Activated CD4-positive, alpha-beta T cell treated with anti-CD3 and anti-CD28 coated beads for 48 hours (primary cell): ENCODE results near the gene CAMTA1.

Source experiments
- DNase-seq: peaks from one replicate; pipeline ENCODE4 v3.0.0-alpha.2; 2020

Gene CAMTA1

GRCh38 chr1:7050751-7051665, 265.8 kb downstream of the CAMTA1 start:
- no peak for DNase-seq

DNA sequence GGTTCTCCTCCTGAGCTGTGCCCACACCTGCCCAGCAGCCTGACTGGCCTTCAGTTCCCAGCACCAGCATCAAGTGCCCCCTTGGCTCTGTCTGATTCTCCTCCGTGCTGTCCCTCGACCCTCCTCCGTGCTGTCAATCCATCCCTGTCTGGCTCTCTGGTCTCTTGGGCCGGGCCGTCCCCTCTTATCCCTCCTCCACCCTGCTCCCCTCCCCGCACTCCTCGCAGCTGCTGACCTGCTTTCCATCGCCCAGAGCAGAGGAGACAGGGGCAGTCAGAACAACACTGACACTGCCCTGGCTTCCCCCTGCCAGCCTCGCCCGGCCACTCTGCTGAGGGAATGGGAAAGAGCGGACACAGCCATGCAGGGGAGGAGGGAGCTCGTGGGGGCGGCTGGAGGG, 267.4 kb downstream of the CAMTA1 start:
- DNase-seq = no peak

DNA sequence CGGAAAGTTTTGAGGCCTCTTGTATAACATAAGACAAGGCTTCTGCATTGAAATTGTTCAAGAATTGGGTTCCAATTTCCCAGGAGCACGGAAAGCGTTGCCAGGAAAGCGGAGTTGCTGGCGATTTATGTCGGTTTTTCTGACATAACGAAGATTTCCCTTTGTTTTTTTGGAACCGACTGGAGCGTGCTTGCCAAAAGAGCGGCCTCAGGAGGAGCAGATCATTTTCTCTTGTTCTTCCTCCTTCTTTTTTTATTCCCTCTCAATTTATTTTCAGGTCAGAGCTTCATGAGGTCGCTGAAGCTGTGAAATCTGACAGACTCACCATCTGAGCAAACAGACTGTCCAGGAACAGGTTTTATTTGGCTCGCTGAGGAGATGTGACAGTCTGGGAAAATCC, 275.5 kb downstream of the CAMTA1 start:
- no peak for DNase-seq

DNA sequence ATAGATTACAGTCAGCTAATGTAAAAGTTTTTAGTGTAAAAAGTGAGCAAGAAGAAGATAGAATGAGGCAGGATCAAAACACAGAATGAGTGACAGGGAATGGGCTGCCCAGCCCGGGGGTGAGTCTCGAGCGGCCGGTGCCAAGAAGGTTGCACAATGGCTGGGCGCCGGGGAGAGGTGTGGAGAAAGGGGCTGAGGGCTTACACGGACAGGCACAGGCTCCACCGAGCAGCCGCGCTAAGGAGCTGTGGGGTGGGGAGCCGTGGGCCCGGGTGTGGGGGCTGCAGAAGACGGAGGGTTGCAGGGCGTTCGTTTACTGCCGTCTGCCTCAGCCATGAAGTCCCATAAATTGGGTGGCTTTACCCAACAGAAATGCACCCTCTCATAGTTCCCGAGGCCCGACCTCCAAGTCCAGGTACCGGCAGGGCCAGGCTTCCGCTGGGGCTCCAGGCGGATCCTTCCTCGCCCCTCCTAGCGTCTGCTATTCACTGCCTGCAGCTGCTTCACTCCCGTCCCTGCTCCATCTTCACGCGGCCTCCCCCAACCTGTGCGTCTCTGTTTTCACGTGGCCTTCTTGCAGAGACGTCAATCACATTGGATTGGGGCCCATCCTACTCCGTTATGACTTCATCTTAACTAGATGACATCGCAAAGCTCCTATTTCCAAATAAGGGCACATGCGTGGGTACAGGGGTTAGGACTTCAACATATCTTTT, 277.2 kb downstream of the CAMTA1 start:
- DNase-seq = no peak

GRCh38 chr1:7063981-7064380, 278.7 kb downstream of the CAMTA1 start:
- no peak for DNase-seq

- DNase-seq = no peak
Measured at GRCh38 chr1:7068552-7068951, 283.3 kb downstream of the CAMTA1 start.

GRCh38 chr1:7069931-7070330, 284.7 kb downstream of the CAMTA1 start:
- no peak for DNase-seq

DNA sequence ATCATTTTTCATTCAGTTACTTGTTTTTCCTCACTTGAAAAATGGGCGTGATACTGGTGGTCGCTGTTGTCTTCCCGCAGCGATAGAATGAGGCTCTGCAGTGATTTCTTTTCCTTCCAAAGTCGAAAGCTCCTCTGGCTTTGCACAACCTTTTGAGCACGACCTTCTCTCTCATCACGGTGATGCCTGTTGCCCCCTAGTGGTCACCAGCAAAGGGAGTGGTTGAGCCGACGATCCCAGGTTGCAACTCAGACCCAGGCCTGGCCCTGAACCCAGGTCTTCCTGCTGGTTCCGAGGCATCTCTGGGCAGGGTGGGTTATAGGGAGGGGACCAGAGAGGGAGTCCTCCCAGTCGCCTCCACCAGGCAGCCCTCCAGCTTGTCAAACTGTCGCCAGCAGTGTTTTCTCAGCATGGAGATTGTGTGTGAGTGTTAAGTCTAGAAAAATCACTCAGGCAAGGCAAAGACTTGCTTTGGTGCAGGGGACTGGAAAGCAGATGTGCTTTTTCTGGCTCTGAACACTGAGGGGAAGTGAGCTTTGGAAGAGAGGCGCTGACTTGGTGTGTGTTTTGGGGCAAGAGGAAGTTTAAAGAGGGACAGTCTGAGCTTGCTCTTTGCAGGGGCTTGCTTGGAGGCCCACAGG, 285.3 kb downstream of the CAMTA1 start:
- DNase-seq = peak; percentile 69

DNA sequence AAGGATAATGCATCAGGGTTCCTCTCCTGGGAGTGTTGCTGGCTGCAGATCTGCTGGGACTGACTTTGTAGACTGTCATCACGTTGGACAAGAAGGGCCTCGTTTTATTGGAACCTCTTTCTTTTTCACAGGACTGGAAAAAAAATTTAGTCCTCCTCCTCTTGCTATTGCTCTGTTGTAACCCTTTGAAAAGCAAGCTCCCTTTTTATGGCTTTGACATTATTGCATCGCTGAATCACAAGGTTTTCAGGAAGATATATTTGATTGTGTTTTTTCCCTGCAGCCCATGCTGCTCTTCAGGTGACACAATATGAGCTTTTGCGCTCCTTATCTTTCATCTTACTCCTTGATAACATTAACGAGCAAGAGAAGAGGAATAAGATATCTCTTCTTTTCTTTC, 290.9 kb downstream of the CAMTA1 start:
- no peak for DNase-seq

- DNase-seq = no peak
Measured at GRCh38 chr1:7076572-7076971, 291.3 kb downstream of the CAMTA1 start.

- no peak for DNase-seq
Measured at GRCh38 chr1:7077136-7077535, 291.9 kb downstream of the CAMTA1 start.

GRCh38 chr1:7077970-7078369, 292.7 kb downstream of the CAMTA1 start:
- no peak for DNase-seq

GRCh38 chr1:7079637-7080036, 294.4 kb downstream of the CAMTA1 start:
- DNase-seq = no peak

- DNase-seq = no peak
Measured at GRCh38 chr1:7084232-7084894, 299.1 kb downstream of the CAMTA1 start.

- no peak for DNase-seq
Measured at GRCh38 chr1:7085521-7085920, 300.3 kb downstream of the CAMTA1 start.

DNA sequence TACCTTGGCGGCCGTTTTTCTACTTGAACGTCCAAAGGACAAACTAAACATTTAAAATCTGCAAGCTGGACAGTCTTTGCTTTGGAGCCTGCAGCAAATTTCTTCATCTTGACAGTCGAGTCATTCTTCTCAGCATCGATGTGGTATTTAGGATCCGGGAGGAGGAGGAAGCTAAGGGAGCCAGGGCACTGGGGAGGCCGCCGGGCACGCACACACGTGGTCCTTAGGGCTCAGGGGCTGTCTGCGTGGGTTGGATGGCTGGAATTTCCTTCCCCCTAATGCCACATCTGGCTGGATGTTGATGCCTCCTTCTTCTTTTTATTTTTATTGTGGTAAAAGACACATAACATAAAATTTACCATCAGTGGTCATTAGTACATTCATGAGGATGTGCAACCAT, 300.9 kb downstream of the CAMTA1 start:
- DNase-seq = no peak

DNA sequence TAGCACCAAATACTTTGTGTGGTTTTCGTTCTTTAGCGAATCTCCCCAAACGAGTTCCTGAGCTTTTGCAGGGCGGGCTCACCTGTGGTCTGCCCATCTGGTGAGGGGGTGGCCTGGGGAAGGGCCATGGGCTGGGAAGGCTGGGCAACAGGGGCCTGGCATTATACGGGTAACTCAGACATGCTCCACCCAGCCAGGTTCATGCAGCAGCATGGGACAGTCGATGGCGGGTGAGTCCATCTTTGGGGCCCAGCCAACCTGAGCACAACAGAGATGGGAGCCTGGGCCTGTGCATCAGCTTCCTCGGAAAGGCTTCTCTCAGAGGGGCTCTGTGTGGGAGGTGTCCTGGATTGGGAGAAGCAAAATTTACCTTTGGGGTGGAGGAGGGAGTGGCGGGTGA, 302.6 kb downstream of the CAMTA1 start:
- no peak for DNase-seq

DNA sequence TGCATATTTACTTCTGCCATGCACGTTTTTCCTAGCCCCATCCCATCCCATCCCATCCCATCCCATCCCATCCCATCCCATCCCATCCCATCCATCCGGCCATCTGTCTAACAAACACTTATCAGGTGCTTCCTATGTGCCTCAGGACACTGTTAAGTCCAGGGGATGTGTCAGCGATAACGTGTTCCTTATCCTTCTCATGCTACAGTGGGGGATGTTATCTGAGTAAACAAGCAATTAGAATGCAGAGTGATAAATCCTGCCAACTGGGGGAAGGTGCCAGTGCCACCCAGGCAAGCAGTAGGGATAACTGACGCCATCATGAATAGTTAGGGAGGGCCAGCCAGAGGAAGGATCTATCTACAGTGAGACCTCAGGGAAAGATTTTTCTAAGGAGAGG, 304.2 kb downstream of the CAMTA1 start:
- DNase-seq = no peak

DNA sequence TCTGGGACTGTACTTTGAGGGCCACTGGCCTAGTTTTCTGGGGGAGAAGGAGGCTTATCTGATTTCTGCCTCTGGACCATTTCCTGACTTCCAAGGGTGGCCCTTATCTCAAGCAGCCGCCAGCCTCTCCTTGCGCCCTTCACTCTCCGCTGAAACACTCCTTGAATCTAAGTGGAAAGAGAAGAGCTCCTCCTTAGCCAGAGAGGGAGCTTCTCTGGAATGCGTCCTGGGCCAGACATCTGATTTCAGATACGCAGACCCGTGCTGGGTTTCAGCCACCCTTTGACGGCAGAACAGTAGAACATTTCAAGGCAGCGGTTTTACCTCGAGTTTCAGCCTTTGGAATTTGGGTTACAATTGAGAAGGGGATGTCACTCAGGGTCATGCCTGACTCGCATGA, 308.0 kb downstream of the CAMTA1 start:
- DNase-seq = no peak

GRCh38 chr1:7094086-7094485, 308.8 kb downstream of the CAMTA1 start:
- DNase-seq = no peak

GRCh38 chr1:7094509-7094908, 309.3 kb downstream of the CAMTA1 start:
- DNase-seq = no peak

GRCh38 chr1:7095343-7095964, 310.2 kb downstream of the CAMTA1 start:
- DNase-seq = no peak
